ENCODE results near the gene SEC23B. TPM values are rescaled to one million over a fixed set of nuclear protein-coding genes. Genes with fewer than 3 reads are reported as not detected.

Gene SEC23B
- total RNA-seq, 1 experiment from 2014 or later = 67.1 TPM

DNA sequence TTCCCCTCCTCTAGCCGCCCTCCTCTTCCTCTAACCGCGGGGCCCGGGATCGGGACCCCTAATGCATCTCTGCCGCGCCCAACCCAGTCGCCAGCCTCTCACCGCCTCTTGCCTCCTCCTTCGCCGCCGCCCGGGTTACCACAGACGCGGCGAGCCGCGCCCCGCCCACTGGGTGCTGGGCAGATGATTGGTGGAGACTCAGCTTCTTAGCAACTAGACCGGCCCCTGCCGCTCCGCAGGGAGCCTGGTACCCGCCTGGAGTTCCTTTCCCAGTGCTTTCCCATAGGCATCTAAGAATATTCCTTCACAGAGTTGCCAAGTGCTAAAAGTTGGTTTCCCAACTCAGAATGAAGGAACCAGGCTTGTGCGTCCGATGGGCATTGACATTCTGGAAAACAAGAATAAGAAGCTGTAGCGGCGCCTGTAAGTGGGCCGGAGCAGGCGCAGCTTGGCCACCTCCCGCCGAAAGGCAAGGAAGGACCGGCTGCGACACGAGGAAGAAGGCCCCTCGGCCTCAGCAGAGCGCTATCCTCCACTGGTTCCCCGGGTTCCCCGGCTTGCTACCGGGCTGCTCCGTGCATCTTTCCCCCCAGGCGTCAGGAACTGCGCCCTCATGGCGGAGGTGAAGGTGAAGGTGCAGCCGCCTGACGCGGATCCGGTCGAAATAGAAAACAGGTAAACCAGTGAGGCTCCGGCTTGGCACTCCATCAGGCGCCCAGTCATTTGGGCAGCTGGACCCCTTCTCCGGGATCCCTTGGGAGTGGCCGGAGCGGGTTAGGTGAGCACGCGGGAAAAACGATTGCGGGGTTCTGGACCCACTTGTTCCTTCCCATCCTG lies 40.6 kb upstream of the SEC23B start, which contains the start of the genes DZANK1 and POLR3F (continued):
- TF ChIP-seq, protein P1, sequence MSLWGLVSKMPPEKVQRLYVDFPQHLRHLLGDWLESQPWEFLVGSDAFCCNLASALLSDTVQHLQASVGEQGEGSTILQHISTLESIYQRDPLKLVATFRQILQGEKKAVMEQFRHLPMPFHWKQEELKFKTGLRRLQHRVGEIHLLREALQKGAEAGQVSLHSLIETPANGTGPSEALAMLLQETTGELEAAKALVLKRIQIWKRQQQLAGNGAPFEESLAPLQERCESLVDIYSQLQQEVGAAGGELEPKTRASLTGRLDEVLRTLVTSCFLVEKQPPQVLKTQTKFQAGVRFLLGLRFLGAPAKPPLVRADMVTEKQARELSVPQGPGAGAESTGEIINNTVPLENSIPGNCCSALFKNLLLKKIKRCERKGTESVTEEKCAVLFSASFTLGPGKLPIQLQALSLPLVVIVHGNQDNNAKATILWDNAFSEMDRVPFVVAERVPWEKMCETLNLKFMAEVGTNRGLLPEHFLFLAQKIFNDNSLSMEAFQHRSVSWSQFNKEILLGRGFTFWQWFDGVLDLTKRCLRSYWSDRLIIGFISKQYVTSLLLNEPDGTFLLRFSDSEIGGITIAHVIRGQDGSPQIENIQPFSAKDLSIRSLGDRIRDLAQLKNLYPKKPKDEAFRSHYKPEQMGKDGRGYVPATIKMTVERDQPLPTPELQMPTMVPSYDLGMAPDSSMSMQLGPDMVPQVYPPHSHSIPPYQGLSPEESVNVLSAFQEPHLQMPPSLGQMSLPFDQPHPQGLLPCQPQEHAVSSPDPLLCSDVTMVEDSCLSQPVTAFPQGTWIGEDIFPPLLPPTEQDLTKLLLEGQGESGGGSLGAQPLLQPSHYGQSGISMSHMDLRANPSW (CRISPR knock-in tag; conservative IDR thresholded peaks at IDR 0.05; ENCODE audit: low read depth) = no peak
- TF ChIP-seq, protein P2, sequence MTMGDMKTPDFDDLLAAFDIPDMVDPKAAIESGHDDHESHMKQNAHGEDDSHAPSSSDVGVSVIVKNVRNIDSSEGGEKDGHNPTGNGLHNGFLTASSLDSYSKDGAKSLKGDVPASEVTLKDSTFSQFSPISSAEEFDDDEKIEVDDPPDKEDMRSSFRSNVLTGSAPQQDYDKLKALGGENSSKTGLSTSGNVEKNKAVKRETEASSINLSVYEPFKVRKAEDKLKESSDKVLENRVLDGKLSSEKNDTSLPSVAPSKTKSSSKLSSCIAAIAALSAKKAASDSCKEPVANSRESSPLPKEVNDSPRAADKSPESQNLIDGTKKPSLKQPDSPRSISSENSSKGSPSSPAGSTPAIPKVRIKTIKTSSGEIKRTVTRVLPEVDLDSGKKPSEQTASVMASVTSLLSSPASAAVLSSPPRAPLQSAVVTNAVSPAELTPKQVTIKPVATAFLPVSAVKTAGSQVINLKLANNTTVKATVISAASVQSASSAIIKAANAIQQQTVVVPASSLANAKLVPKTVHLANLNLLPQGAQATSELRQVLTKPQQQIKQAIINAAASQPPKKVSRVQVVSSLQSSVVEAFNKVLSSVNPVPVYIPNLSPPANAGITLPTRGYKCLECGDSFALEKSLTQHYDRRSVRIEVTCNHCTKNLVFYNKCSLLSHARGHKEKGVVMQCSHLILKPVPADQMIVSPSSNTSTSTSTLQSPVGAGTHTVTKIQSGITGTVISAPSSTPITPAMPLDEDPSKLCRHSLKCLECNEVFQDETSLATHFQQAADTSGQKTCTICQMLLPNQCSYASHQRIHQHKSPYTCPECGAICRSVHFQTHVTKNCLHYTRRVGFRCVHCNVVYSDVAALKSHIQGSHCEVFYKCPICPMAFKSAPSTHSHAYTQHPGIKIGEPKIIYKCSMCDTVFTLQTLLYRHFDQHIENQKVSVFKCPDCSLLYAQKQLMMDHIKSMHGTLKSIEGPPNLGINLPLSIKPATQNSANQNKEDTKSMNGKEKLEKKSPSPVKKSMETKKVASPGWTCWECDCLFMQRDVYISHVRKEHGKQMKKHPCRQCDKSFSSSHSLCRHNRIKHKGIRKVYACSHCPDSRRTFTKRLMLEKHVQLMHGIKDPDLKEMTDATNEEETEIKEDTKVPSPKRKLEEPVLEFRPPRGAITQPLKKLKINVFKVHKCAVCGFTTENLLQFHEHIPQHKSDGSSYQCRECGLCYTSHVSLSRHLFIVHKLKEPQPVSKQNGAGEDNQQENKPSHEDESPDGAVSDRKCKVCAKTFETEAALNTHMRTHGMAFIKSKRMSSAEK (CRISPR knock-in tag; IDR thresholded peaks at IDR 0.05; ENCODE audit: borderline replicate concordance) = no peak
- TF ChIP-seq, protein P3, sequence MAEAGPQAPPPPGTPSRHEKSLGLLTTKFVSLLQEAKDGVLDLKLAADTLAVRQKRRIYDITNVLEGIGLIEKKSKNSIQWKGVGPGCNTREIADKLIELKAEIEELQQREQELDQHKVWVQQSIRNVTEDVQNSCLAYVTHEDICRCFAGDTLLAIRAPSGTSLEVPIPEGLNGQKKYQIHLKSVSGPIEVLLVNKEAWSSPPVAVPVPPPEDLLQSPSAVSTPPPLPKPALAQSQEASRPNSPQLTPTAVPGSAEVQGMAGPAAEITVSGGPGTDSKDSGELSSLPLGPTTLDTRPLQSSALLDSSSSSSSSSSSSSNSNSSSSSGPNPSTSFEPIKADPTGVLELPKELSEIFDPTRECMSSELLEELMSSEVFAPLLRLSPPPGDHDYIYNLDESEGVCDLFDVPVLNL (CRISPR knock-in tag; IDR thresholded peaks at IDR 0.05; ENCODE audit: borderline replicate concordance, low read depth) = no peak
- TF ChIP-seq ZNF121 (CRISPR knock-in tag; IDR thresholded peaks at IDR 0.05) = 0 out of 2 replicates have a peak, but pooled peaks have one; percentile 33

DNA sequence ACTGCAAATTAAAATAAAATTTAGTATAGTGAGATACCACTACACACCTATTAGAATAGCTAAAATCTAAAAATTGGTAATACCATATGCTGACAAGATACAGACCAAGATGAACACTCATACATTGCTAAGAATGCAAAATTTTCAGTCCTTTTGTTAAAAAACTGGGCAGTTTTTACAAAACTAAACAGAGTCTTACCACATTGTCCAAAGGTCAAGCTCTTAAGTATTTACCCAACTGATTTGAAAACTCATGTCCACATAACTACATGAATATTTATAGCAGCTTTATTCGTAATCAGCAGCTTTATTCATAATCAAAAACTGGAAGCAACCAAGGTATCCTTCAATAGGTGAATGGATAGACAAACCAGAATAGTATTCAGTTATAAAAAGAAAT lies 30.5 kb upstream of the SEC23B start:
- ChIA-PET CTCF (no interaction called here), POLR2A (no interaction called here)

More for the DNA sequence above, 30.5 kb upstream of the SEC23B start:
- H3K4me3 Mint-ChIP-seq = no peak overlapping the region
- H3K4me1 Mint-ChIP-seq = no peaks in the 10 kb centered on the region
- H3K36me3 Mint-ChIP-seq = peaks cover 40% of the 10 kb centered on the region
- H3K27me3 Mint-ChIP-seq (ENCODE audit: low read depth) = no peaks in the 10 kb centered on the region
- TF ChIP-seq, protein P4, sequence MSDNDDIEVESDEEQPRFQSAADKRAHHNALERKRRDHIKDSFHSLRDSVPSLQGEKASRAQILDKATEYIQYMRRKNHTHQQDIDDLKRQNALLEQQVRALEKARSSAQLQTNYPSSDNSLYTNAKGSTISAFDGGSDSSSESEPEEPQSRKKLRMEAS (CRISPR knock-in tag; IDR thresholded peaks at IDR 0.05) = no peak
- TF ChIP-seq, protein P5, sequence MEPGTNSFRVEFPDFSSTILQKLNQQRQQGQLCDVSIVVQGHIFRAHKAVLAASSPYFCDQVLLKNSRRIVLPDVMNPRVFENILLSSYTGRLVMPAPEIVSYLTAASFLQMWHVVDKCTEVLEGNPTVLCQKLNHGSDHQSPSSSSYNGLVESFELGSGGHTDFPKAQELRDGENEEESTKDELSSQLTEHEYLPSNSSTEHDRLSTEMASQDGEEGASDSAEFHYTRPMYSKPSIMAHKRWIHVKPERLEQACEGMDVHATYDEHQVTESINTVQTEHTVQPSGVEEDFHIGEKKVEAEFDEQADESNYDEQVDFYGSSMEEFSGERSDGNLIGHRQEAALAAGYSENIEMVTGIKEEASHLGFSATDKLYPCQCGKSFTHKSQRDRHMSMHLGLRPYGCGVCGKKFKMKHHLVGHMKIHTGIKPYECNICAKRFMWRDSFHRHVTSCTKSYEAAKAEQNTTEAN (CRISPR knock-in tag; IDR thresholded peaks at IDR 0.05) = no peak
- no peak for TF ChIP-seq FOXK1 (CRISPR knock-in tag; IDR thresholded peaks at IDR 0.05)
- TF ChIP-seq, protein P6, sequence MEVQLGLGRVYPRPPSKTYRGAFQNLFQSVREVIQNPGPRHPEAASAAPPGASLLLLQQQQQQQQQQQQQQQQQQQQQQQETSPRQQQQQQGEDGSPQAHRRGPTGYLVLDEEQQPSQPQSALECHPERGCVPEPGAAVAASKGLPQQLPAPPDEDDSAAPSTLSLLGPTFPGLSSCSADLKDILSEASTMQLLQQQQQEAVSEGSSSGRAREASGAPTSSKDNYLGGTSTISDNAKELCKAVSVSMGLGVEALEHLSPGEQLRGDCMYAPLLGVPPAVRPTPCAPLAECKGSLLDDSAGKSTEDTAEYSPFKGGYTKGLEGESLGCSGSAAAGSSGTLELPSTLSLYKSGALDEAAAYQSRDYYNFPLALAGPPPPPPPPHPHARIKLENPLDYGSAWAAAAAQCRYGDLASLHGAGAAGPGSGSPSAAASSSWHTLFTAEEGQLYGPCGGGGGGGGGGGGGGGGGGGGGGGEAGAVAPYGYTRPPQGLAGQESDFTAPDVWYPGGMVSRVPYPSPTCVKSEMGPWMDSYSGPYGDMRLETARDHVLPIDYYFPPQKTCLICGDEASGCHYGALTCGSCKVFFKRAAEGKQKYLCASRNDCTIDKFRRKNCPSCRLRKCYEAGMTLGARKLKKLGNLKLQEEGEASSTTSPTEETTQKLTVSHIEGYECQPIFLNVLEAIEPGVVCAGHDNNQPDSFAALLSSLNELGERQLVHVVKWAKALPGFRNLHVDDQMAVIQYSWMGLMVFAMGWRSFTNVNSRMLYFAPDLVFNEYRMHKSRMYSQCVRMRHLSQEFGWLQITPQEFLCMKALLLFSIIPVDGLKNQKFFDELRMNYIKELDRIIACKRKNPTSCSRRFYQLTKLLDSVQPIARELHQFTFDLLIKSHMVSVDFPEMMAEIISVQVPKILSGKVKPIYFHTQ (CRISPR knock-in tag; IDR thresholded peaks at IDR 0.05) = no peak
- TF ChIP-seq, protein P7, sequence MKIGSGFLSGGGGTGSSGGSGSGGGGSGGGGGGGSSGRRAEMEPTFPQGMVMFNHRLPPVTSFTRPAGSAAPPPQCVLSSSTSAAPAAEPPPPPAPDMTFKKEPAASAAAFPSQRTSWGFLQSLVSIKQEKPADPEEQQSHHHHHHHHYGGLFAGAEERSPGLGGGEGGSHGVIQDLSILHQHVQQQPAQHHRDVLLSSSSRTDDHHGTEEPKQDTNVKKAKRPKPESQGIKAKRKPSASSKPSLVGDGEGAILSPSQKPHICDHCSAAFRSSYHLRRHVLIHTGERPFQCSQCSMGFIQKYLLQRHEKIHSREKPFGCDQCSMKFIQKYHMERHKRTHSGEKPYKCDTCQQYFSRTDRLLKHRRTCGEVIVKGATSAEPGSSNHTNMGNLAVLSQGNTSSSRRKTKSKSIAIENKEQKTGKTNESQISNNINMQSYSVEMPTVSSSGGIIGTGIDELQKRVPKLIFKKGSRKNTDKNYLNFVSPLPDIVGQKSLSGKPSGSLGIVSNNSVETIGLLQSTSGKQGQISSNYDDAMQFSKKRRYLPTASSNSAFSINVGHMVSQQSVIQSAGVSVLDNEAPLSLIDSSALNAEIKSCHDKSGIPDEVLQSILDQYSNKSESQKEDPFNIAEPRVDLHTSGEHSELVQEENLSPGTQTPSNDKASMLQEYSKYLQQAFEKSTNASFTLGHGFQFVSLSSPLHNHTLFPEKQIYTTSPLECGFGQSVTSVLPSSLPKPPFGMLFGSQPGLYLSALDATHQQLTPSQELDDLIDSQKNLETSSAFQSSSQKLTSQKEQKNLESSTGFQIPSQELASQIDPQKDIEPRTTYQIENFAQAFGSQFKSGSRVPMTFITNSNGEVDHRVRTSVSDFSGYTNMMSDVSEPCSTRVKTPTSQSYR (CRISPR knock-in tag; IDR thresholded peaks at IDR 0.05) = no peak
- TF ChIP-seq, protein P8, sequence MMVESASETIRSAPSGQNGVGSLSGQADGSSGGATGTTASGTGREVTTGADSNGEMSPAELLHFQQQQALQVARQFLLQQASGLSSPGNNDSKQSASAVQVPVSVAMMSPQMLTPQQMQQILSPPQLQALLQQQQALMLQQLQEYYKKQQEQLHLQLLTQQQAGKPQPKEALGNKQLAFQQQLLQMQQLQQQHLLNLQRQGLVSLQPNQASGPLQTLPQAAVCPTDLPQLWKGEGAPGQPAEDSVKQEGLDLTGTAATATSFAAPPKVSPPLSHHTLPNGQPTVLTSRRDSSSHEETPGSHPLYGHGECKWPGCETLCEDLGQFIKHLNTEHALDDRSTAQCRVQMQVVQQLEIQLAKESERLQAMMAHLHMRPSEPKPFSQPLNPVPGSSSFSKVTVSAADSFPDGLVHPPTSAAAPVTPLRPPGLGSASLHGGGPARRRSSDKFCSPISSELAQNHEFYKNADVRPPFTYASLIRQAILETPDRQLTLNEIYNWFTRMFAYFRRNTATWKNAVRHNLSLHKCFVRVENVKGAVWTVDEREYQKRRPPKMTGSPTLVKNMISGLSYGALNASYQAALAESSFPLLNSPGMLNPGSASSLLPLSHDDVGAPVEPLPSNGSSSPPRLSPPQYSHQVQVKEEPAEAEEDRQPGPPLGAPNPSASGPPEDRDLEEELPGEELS (CRISPR knock-in tag; IDR thresholded peaks at IDR 0.05) = no peak
- no peak for TF ChIP-seq OVOL2 (CRISPR knock-in tag; IDR thresholded peaks at IDR 0.05; ENCODE audit: borderline replicate concordance)
- TF ChIP-seq ZNF121 (CRISPR knock-in tag; IDR thresholded peaks at IDR 0.05) = no peak
- TF ChIP-seq ZNF263 (CRISPR knock-in tag; IDR thresholded peaks at IDR 0.05; ENCODE audit: low read depth) = no peak
- ATAC-seq (no peak), DNase-seq (ENCODE audit: low spot score) (no peak)
- no peak overlapping the region for H3K27ac Mint-ChIP-seq
- H3K9me3 Mint-ChIP-seq = no peaks in the 10 kb centered on the region

All from WTC11 (cell line).